BJ (cell line): ENCODE results near the gene LIME1. TPM values are rescaled to one million over a fixed set of nuclear protein-coding genes. Genes with fewer than 3 reads are reported as not detected.

Experiments used
- CTCF ChIA-PET: fragments of 350-600 bp; formaldehyde crosslinking; extraction: SDS; loops from one replicate; lab custom pipeline; 2021; ENCODE audit warnings: antibody characterized with exemption, inconsistent platforms; lab: Yijun Ruan, JAX
- POLR2A ChIA-PET: fragments of 300-600 bp; sonication (Branson Sonifier 250); formaldehyde crosslinking; extraction: SDS; loops from one replicate; lab custom pipeline; 2021; ENCODE audit warnings: antibody characterized with exemption; lab: Charles Lee
- DNase-seq: peaks from one replicate; pipeline ENCODE4 v3.0.0-alpha.2; 2011; ENCODE audit warnings: low read depth
- H3K27me3 ChIP-seq: 2 replicates; pipeline ENCODE4 v1.6.0; 2011; ENCODE audit warnings: low read length; ENCODE audit not compliant: control insufficient read depth, insufficient read depth
- H3K36me3 ChIP-seq: 2 replicates; pipeline ENCODE4 v1.5.1; 2011; ENCODE audit warnings: low read length; ENCODE audit not compliant: control insufficient read depth, insufficient read depth
- H3K4me3 ChIP-seq: 2 replicates; pipeline ENCODE4 v1.5.1; 2011; ENCODE audit warnings: low read depth, mild to moderate bottlenecking, control low read depth, low read length
- CTCF ChIP-seq: IDR thresholded peaks from 2 replicates; pipeline ENCODE4 v1.5.1; 2011; ENCODE audit warnings: low read depth, mild to moderate bottlenecking, control low read depth, inconsistent platforms, low read length, moderate library complexity; ENCODE audit not compliant: insufficient read depth
- polyA plus RNA-seq: library from polyadenylated mRNA; depleted of rRNA; stranded (reverse); fragments of >200 nt; gene quantifications from 2 replicates; pipeline ENCODE4 v1.2.3, GENCODE V29; 2011

The LIME1 gene
- polyA plus RNA-seq, 1 experiment: 2.5 TPM

DNA sequence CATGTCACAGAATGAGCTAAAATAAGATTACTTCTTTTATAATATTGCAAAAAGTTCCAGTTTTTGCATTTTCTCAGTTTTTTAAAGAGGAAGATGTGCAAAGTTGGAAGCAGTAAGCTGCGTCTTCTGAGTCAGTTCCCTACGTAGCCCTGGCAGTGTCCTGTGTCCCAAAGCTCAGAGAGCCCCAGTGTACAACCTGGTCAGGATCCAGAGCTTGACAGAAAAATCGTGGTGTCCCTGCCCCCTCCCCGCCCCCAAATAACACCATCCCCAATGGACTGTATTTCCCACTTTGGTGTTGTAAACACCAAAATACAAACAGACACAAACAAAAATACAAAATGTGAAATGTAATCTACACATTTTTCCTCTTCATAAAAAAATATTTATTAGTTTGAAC is 7.7 kb downstream of the LIME1 start:
- DNase-seq: no peak
- POLR2A ChIA-PET: interaction anchor here (0.7 kb wide), 1 partner anchor 85 kb away, joined by 4 read pairs; no protein-coding TSS in a partner anchor
- no peak overlapping the region for H3K4me3 ChIP-seq
- H3K27me3 ChIP-seq: no peaks in the 10 kb centered on the region
- TF ChIP-seq CTCF: no peak
- CTCF ChIA-PET: no interaction called here
- peaks cover 11% of the 10 kb centered on the region for H3K36me3 ChIP-seq

DNA sequence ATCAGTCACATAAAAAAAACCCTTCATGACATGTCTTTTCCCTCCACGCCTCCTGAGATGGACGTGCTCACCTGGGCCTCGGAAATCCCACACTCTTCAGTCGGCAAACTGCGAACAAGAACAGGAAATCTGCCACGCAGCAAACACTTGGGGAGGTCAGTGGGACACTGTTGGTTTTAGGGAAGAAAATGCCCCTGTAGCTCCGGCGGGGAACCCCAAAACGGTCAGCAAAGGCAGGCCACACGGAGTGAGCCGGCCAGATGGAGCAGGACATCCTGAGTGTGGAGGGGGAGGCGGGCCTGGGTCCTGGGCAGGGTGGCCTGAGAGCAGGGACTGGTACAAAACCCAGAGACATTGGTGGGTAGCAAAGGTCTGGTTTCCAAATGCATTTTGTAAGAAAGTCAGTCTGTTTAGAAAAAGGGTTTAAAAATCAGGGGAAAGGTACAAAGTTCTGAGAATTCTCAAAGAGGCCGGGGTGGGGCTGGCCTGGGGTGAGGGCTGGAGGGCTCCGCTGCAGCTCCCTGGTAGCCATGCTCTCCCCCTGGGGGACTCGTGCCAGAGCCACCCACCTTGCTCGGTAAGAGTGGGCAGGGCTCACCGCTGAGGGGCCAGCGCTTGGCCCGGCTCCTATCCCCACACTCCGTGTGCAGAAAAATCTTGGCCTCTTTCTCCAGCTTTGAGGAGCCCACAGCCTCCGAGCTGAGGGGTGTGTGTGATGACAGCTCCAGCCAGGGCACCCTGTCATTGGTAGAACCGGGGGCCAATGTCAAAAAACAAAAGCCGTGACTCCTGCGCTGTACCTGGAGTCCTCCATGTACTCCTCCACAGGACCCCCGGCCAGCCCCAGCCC is 8.3 kb downstream of the LIME1 start:
- DNase-seq: no peak
- CTCF ChIA-PET: no interaction called here
- no peak for TF ChIP-seq CTCF

GRCh38 chr20:63745424-63745805 is 9.0 kb downstream of the LIME1 start:
- TF ChIP-seq CTCF: no peak
- CTCF ChIA-PET: no interaction called here
- POLR2A ChIA-PET: interaction anchor here (0.5 kb wide), 1 partner anchor 22 kb away, joined by 4 read pairs; no protein-coding TSS in a partner anchor
- H3K36me3 ChIP-seq: peaks cover 11% of the 10 kb centered on the region
- no peaks in the 10 kb centered on the region for H3K27me3 ChIP-seq
- no peak for DNase-seq
- no peak overlapping the region for H3K4me3 ChIP-seq

More for the DNA sequence above, 8.3 kb downstream of the LIME1 start:
- POLR2A ChIA-PET: interaction anchor here (0.5 to 0.7 kb wide), 2 partner anchors 22 to 85 kb away, joined by 4 read pairs; no protein-coding TSS in a partner anchor
- no peaks in the 10 kb centered on the region for H3K27me3 ChIP-seq
- H3K36me3 ChIP-seq: peaks cover 11% of the 10 kb centered on the region
- H3K4me3 ChIP-seq: no peak overlapping the region

DNA sequence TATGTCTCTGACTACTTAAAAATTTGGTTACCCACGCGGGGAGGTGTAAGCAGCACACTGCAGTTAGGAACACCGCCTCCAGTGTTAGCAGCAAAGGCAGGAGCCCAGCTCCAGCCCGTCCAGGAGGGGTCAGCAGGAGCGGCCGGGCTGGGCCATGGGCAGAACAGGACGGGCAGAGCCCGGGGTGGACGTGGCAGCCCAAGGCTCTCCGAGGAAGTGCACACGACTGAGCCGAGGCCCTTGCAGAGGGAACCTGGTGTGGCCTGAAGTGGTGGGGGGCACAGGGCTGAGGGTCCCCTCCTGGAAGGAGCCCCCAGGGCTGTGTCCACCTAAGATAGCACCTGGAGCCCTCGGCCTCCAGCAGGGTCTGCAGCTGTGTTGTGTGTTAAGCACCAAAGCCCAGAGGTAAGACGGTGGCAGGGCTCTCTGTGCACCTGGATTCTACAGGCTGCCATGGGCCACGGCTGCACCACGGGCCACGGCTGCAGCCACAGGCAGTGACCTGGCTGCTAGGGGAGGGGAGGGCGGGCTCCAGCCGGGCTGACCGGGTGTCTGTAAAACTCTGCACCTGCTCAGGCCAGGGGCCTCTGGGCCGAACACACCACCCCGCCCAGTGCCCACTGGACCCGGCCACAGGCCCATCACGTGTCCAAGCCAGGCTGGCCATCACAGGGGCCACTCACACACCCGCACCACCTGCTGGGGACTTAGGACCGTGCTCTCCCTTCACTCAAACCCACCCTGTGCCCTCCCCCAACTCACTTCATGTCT is 9.7 kb downstream of the LIME1 start:
- CTCF ChIA-PET: no interaction called here
- POLR2A ChIA-PET: no interaction called here

More for the DNA sequence above, 9.7 kb downstream of the LIME1 start:
- Histone ChIP-seq H3K36me3 (peaks cover 11% of the 10 kb centered on the region), H3K4me3 (no peak overlapping the region), H3K27me3 (no peaks in the 10 kb centered on the region)
- no peak for TF ChIP-seq CTCF
- no peak for DNase-seq
